ENCODE results near the gene IMPG2. TPM values are rescaled to one million over a fixed set of nuclear protein-coding genes. Genes with fewer than 3 reads are reported as not detected.

Gene IMPG2
- total and polyA plus RNA-seq, 9 donors, result 0.06 to 8.7 (median 0.38) TPM

Other genes starting within 250 kb of the IMPG2 start
- 10 to 100 TPM; 24.7 to 33.4 (median 28.3) TPM for gene SENP7, start 192.6 kb upstream of the IMPG2 start, total RNA-seq
- gene SENP7, start 192.6 kb upstream of the IMPG2 start, polyA plus RNA-seq, result 10 to 100 TPM; 16.9 to 25.9 TPM
- 10 to 100 TPM; 15.9 to 23.3 (median 20.4) TPM for gene TRMT10C, start 241.3 kb upstream of the IMPG2 start, total RNA-seq
- 10 to 100 TPM; 13.9 to 18.5 TPM for gene TRMT10C, start 241.3 kb upstream of the IMPG2 start, polyA plus RNA-seq

All from ovary (tissue), 9 donors.